GM18870 (cell line): ENCODE data around the gene WDFY2.

ENCODE experiments used
- ATAC-seq: cut with Tn5 transposase; IDR thresholded peaks from one replicate; pipeline ENCODE4 v1.9.1; 2021; ENCODE audit warnings: moderate library complexity; ENCODE audit not compliant: unreplicated experiment

WDFY2 gene

DNA sequence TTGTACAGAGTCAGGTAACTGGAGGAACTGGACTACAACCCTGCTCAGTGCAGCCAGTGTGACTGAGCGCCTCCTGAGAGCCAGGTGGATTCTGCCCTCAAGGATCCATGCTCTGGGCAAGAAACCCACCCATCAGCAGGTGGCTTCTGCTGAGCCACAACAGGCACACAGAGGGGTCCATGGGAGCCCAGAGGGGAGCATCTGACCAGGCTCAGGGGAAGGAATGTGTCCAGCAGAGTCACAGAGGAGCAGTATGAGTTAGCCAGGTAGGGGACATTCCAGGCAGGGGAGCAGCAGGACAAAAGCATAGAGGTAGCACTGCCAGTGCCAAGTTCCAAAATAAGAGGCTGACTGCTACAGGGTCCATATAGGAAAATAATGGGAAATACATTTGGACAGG, 199.8 kb downstream of the WDFY2 start:
- ATAC-seq, result no peak

DNA sequence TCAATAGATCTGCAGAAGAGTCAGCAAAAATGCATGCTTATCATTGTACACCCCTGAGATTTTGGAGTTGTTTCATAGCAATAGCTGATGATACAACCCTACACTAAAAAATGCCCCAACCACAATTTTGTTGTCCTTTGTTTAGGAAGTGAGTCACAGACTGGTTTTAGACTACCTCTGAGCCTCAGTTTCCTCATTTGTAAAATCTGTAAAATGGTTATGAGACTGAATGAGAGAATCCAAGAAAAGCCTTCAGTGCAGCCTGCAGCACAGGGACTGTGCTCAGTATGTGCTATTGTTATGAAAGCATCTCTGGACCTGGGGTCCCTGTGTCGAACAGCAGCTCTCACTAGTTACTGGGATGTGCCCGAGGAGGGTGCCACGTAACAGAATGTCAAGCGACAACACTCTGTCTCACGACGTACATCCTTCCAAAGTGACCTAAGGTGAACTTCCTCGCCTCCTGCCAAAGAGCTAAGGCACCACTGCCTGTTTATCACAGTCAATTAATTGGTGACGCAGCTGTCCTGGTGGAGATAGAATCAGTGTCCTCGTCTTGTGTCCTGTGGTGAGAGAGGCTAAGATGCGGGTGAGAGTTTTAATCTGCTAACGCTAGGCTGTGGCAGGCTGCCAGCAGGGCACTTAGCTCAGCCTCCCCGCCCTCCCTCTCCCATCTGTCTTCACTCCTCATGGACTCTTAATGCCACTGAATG, 201.6 kb downstream of the WDFY2 start:
- no peak for ATAC-seq

DNA sequence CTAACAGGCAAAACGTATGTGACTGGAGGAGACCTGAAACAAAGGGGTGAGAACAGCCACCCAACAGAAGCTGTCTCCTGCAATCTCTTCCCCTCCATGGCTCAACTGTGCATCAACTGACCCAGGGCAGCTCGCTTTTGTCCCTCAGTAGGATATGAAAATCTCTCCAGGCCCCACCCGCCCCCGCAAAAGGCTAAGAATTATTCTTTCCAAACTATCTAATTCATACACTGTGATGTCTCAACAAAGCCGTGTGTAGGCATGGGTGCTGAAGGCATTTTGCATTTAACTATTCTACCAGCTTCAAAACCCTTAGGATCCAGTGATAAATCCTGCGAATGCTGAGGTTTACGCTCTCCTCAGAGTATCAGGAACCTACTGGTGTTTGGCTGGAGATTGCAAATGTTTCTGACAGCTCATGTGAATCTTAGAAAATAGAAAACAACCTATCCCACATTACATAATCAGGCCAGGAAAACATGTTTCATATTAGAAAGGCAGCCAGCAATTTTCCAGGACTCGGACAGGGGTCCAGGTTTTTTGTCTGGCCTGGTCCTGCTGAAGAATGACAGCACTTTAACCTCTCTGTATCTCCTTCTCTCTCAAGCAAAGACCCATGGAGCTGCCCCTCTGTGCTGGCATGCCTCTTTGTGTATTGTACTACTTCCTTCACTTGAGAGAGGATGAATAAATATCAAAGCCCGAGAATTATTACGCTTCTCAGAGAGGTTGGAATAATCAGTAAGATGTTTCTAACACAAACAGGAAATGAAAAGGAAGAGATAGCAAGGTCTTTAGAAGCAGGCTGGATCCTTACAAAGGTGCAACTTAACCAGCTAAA, 202.4 kb downstream of the WDFY2 start:
- no peak for ATAC-seq

DNA sequence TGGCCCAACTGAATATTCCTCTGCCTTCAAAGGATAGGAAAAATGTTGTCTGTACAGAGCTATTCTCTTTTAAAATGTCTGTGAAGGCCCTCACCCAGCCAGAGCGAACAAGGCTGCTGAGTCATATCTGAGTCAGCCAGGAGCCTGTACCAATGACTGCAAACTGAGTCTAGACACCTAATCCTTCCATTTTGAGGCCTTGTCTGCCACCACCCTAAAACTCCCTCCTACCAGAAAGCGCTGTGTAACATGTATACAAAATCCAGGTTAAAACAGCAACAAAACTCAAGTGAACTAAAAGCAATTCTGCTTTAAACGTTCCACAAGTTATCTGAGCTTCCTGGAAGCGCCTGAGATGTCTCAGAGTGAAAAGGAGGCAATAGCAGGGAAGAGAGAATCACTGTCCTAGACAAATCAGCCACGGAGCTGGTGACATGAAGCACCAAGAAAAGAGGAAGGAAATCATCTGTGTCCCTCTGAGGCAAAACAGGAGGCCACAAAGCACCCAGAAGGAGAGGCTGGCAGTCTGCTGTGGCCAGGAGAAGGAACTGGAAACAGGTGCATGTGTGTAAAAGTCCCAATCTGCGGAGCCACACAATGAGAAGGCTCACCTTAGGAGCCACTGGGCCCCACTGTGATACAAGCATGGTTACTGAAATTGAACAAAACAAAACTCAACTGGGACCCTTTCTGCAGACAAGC, 209.5 kb downstream of the WDFY2 start:
- peak; percentile 64 for ATAC-seq

DNA sequence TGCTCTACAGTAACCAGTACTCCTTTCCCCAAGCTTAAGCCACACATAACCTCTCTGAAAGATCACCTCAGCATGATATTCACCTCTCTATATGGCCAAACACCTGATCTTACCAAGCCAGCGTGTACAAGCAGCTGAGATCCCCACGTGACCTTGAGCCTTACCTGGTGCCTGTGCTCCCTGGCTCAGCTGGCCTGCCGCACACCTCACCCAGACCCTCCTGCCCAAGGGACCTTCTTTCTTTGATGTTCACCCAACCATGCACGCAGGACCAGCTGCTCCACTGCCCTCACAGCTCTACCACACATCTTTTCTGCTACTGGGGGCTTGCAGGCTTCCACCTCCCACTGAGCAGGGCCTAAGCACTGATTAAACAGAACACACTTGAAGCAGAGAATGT, 210.7 kb downstream of the WDFY2 start:
- ATAC-seq, result no peak

DNA sequence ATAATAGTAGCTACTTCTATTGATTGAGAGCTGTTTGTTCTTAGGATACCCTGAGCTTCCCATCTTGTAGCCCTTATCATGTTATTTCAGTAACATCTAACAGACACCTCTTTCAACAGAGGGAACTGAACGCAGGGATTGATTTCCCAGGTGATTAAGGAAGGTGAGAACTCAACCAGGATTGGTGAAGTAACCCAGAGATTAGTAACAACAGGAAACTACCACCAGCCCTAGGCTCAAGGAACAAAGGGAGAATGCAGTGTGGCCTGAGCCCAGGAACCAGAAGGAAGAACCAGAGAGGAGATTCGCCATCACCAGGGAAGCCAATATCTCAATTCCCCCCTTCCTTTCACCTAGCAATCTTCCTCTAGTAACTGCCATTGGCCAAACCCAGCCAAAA, 211.2 kb downstream of the WDFY2 start:
- ATAC-seq, result no peak

DNA sequence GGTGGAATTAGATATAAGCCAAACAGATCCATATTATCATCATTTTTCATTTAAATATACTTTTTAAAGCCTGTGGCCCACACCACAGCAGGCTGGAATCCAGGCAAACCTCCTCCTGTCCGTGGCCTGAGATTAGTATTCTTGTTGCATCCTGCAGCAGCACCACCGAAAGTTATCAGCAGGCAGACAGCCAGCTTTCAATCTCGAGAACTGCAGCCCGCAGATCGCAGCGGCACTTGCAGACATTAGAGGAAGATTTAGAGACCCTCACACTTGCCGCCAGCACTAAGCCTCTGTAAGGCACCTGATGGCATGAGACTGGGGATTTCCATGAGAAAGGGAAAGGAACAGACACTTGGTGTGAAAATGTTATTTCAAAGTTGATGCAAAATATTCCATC, 212.3 kb downstream of the WDFY2 start:
- no peak for ATAC-seq

DNA sequence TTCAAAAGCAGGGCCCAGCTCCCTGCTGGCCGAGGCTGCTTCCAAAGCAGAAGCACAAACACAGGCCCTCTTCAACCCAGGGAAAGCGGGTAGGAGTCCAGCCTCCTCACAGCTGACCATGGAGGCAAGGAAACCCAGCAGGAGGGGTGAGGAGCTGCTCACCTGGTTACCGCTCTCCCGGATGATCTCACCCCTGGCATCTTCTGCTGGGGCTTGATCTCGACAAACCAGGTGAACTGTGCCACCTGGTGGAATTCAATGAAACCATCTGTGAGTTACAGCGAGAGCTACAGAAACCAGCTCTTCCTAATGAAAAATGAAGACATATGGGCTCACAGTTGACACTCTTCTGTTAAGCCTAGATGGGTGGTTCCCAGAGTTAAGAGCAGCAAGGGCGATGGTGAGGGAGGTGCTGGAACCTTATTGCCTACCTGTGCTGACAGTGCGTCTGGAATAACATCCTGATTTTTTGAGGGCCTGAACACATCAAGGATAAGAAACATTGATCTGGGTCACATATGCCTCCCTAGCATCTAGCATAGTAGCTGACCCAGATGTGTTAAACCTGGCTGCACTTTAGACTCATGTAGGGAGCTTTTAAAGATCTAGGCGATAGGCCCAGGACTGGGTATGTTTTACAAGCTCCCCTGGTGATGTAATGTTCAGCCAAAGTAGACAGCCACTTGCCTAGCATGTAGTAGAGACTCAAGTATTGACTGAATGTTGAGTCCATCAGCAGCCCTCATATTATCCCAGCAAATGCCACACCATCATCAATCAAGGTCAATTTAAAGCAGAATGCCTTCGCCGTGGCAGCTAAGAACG, 213.6 kb downstream of the WDFY2 start:
- peak; percentile 35 for ATAC-seq

DNA sequence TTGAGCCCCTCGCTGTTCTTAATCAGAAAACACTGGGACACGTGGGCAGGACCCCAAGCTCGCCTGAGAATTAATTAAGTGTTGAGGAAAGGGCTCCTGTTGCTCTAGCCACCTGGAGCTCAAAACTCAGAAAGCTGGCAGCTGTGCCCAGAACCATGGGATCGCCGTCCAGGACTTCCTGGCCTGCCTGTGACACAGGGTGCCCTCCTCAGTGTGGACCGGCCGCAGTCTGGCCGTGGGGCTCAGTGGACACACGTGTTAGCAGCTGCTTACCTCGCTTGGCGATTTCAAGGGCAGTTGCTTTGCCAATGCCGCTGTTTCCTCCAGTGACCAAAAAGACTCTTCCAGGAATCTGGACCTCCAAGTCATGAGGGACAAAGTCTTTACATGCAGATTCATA, 215.0 kb downstream of the WDFY2 start:
- ATAC-seq, result no peak

DNA sequence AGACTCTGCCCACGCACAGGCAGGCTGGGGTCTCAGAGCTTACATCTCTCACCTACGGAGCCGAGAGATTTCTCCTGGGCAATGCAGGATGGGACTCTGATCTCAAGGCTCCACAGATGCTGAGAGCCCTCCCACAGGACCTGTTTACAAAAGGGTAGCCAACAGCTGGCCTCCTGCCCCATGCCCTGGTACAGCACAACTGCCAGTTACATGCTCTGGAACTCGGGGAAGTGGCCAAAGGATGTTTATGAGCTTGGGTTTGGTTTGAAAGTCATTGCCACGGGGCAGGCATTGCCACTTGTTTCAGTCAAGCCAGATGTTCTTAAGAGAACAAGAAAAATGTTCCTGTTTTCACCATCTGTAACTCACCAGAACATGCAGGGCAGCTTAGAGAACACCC, 216.2 kb downstream of the WDFY2 start:
- no peak for ATAC-seq

DNA sequence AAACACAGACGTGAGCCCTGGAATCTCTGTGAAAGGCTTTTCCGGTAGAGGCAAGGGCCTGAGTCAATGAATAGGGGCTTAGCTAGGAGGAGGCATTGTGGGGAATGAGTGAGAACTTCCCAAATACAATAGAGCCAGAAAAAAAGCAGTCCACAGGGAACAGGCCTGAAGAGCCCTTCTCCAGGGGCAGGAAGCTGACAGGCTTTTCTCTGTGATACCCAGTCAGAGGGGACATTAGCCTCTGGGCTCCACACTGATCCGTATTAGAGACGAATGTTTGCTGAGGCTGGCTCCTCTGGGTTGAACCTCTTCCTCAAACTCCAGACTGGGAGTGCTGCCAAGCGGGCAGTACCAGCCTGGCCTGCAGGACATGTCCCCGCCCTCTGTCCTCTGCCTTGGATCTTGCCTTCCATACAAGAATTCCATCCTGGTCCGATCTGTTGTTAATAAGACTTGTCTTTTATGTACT, 217.4 kb downstream of the WDFY2 start:
- no peak for ATAC-seq

DNA sequence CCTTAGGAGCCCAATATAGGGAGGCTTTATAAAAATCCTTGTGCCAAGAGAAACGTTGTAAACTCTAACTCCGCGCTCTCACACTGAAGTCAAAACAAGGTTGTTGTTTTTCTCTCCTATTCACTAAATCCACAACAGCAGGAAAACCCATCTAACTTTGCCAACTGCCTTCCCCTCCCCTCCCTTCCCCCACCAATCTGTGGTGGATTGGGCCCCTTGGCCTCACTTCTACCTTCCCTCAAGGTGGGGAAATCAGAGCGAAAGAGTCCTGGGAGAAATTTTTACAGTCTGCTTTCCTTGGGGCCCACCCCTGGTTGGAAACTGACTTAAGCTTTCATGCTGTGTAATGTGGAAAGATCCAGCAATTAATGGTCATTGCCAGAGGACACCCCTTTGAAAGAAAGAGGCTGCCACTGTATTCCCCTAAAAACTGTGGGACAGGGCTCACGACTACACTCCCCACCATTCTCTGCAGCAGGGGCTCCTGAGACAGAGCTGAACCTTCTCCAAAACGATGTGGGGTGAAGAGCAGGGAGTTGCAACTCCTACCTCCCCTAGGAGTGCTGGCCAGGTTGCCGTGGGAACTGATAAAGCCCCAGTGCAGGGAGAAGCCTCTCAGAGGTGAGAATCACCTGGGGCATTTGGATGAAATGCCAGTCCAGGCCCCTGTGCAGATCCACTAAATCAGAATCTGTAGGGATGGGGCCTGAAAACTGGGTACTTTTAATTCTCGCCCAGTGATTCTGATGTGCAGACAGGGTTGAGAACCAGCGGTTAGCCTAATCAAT, 218.6 kb downstream of the WDFY2 start:
- ATAC-seq, result no peak

DNA sequence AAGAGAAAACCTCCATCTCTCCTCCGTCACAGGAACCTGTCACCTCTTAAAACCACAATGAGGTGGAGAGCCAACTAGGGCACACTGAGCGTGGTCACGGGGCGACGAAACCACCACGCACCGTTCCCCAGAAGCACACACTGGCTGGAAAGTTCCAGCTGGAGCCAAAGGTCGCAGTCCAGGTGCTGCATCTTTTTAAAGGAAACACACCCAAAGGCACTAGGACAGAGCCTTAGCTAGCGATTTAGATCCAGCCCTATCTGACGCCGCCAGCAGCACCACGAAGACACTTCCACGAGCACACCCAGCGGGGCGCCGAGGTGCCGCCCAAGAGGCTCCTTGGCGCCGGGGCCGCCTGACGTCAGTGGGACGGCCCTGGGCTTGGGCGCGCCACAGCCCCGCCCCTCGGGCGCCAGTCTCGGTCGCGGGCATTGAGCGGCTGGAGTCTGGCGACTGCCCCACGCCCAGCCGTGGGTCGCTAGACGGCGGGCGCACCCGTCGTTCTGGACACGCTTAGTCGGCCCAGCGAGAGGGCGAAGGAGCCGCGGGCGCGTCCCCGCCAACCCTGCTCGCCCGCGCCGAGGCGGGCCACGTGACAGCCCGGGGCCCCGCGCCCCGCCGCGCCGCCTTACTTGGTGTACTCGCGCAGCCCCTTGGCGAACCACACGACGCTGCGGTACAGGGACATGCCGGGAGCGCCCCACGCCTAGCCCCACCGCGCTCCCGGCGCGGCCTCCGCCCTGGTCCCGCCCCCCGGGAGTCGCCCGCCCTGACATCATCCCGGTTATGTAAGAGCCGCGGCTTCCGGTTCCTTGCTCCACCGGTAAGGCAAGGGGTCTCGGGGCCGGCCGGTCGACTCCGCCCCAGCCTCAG, 219.4 kb downstream of the WDFY2 start, which contains the start of gene DHRS12:
DHRS12 (minus strand) TSS at position 742 of the 873 bp plus-strand sequence. CDS start 4,504 bp downstream, outside the sequence.
- ATAC-seq, result peak; percentile 64

DNA sequence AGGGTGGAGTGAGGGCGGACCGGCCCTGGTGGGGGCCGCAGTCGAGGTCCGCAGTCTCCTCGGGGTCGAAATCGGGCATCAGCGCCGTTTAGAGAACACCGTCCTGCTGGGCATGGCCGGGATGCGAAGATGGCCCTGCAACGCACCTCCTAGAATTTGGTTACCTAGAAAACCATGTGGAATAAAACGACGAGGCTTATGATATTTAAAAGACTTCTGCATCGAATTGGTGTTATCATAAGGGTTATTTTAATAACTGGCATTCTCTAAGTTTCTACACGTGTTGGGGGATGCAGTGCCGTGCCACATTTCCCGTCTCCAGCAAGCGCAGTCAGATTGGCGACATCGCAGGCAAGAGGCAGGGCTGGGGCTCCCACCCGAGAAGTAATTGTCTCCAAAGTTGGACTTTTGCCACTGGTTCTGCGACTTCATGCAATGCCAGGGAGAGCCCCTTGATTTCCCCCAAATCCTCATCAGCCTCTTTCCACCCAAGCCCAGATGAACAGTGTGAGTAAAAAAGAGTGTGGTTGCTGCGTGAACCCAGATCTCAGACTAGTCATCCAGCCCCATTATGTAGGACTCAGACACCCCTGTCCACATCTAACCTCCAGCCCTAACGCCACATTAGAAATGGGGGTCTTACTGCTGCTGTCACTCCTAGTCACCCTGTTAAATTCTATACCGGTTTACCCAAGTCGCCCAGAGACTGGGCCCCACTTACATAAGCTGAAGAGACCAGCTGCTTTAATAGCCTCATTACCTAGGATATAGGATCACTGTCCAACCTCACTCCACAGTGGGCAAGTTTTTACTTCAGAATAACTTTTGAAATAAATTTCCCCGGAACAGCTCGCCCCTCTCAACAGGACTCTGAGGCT, 220.3 kb downstream of the WDFY2 start:
- ATAC-seq, result no peak

DNA sequence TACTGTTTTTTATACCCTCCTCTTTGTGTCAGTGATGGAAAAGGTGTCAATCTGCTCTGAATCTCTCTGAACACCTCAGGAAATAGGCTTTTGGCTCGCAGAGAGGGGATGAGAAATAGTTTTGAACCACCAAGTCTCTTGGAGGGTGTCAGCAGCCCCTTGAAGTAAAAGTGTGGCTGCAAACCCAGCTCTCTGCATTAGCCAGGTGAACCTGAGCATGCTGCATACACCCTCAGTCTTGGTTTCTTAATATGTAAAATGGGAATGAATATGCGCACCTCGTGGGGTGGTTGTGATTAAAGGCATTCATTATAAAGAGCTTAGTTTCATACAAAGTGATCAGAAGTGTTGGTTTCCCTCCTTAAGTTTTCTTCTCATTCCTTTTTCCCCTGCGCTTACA, 221.1 kb downstream of the WDFY2 start:
- ATAC-seq, result no peak

DNA sequence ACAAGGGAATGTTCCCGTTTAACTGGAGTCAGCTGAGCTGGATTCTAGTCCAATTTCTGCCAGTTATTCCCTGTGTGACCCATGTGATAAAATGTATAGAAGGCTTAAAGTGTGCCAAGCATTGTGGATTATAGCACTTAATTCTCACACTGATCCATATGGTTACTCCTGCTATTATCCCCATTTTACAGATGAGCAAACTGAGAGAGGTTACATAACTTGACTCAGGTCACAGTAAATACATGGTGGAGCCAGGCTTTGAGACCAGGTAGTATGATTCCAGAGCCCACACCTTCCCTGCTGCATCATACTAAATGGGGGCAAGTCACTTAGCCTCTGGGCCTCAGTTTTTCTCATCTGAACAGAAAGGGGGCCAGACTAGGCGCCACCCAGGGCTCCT, 221.7 kb downstream of the WDFY2 start:
- no peak for ATAC-seq

DNA sequence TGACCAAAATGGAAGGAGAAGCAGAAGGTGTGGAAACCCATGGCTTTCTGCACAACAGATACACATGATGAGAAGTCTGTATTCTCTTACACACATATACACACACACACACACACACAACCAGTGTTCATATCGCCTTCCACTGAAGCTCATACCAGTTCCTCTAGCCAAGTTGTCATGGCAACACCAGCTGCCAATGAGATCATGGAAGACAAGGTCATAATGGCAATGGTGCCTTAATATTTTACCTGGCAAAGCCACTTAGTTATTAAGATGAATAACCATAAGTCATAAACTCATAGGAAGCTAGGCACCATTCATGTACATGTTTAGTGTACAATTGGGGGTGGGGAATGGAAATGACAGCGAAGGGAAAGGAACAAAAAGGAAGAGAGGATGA, 222.3 kb downstream of the WDFY2 start:
- no peak for ATAC-seq

DNA sequence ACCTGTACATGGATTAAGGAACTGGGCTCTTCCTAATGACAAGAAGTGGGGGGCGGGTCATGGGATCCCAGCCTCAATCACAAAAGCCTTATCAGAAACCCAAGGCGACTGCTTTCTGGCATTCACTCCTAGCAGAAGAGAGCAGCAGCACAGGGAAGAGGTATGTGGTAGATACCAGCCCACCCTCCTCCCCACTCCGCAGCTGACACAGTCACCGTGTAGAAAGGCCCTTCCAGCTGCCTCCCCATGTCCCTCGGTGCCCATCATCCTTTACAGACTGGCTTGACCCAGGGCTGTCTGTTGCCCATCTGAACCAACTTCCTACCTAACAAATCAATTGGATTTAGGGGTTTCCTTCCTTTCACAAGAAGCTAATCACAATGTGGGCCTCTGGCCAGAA, 222.8 kb downstream of the WDFY2 start:
- ATAC-seq, result no peak
